ENCODE data around the gene HAPLN1.

The HAPLN1 gene

DNA sequence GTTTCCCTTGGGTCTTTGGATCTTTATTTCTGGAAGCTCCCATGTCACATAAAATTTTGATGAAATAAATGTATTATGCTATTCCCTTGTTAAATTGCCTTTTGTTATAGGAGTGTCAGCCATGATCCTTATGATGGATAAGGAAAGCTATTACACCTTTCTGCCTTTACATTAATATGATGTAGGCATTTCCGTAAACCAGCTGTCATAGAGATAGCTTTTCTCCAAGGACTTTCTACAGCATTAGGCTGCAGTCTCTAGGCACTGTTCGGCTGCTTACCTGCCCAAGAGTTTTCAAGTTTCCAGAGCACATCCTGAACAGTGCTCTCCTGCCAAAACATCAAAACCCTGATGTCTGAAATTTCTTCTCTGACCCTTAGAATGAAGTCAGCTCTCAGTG lies 87.4 kb downstream of the HAPLN1 start:
- ATAC-seq, result no peak

DNA sequence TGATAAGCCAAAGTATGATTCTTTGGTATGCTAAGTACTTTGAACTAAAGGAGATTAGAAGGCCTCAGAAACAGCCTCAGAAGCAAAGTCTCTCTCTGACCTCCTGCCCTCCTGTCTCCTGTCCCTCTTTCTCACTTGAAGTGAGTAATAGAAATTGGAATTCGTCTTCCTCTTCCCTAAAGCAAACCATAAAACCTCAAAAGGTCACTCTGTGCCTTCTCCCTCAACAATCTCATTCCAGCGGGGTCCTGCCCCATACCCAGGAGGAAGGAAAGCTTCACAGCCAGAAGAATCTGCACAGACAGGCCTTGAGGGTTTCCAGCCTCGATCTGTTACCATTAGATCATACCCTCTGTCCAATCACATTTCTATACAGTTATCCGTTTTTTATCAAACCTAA lies 87.8 kb downstream of the HAPLN1 start:
- ATAC-seq, result no peak

DNA sequence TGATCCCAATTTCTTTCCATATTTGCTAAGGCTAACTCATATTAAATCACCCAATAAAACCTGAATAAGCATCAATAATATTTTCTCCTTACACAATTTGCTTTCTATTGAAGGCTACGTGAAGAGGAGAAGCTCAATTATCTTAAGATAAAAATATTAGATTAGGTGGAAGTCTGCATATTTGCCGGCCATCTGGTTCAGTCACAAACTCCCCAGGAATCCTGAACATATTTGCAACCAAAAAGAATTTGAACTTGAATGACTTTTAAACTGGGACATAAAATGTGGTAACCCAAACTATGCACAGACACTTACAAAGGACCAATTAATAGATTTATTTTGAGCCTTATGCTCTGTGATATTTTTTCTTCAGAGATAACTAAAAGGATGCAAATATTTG lies 92.3 kb downstream of the HAPLN1 start:
- no peak for ATAC-seq

DNA sequence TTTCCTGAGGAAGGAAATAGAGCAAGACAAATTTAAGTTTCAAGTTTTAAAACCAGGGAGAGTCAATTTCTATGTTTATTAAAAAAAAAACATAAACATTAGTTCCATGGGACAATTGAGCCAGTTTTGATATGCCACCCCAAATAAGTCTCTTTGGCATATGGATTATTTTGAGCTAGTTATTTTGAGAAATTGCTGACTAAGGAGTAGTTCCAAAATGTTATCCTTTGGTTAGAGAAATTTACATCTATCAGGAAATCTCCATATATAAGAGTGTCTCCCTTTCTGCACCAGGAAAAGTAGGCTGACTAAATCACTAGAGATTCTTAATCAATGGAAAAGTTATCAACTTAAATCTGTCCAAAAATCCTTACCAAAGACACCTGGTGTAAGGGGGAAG lies 105.8 kb downstream of the HAPLN1 start:
- ATAC-seq, result no peak

DNA sequence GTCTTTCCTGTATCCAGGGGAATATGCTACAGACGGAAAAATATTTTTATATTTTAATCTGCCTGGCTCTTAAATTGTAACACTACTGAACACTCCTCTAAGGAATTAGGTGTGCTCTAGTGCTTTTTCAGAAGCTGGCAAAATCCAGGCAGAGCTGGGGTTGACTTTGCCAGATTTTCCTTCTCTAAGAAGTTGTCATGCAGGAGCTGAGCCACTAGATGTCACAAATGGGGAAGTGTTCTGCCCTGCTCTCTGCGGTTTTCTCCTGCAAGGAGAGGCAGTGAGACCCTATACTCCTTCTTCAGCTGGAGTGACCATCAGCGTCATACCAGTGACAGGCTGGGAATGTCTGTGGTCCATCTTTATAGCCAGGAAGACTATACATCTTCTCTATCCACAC lies 112.5 kb downstream of the HAPLN1 start:
- ATAC-seq, result no peak

DNA sequence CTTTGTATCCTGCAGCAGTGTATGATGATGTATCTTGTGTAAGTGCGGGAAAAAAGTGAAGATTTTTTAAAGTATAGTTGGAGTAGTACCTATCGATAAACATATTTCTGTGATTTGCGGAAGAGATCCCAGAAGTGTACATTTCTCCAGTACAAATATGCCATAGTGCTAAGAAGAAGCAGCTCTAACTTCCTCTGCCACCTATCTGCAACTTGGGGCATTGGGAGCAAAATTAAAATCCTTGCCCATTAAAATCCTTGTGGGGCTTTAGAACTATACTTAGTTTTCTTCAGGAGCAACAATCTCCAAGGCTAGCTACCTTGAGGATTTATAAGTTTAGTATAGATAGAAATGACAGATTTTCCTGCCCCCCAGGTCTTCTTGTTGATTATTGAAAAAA lies 125.4 kb downstream of the HAPLN1 start:
- ATAC-seq, result no peak

DNA sequence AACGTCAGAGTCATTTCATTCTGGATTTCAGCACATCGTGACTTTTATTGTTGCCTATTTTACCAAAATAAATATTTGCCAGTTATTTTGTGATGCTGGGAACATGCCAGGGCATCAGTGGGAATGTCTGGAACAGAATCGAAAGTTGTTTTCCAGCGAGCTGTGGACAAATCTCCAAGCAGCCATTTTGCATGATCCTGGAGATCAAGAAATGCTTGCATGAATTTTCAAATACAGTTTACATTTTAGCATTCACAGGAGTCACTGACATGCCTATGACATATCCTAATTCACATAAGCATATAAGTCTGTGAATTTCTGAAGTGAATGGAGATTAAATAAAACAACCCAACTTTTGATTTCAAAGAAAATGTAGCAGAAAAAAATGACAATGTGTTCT lies 129.7 kb downstream of the HAPLN1 start:
- ATAC-seq, result no peak

DNA sequence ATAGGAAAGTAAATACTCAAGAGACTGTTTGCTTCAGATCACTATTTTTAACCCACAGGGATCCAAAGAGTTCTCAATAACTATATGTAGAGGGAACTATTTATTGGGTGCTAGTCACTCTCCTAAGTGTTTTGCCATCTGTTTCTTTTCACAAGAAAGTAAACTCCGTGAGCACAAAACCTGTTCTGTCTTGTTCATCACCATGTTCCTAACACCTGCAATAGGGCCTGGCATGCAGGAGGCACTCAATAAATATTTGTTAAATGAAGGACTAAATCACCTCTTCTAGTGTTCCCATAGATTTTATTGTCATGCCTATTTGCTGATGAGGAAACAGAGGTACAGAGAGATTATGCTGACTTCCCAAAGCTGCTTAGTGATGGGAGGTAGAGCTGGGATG lies 130.9 kb downstream of the HAPLN1 start:
- ATAC-seq, result no peak
